CD4-positive, alpha-beta T cell treated with Interleukin-4 for 1 hour (primary cell): ENCODE measurements around the gene GMCL2.
A peak's percentile ranks its signal among the peaks of the same experiment; 100 is the strongest.
"Not testable (repeated sequence)": the region's sequence is repeated elsewhere in the genome, so short reads cannot be mapped to it uniquely, and the experiment has no call there.

ENCODE experiments used
- DNase-seq, 2 donors: peaks; one replicate each; pipeline ENCODE4 v3.0.0-alpha.2; 2020 to 2022

The GMCL2 gene, protein sequence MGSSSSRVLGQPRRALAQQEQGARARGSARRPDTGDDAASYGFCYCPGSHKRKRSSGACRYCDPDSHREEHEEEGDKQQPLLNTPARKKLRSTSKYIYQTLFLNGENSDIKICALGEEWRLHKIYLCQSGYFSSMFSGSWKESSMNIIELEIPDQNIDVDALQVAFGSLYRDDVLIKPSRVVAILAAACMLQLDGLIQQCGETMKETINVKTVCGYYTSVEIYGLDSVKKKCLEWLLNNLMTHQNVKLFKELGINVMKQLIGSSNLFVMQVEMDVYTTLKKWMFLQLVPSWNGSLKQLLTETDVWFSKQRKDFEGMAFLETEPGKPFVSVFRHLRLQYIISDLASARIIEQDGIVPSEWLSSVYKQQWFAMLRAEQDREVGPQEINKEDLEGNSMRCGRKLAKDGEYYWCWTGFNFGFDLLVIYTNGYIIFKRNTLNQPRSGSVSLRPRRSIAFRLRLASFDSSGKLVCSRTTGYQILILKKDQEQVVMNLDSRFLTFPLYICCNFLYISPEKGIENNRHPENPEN

DNA sequence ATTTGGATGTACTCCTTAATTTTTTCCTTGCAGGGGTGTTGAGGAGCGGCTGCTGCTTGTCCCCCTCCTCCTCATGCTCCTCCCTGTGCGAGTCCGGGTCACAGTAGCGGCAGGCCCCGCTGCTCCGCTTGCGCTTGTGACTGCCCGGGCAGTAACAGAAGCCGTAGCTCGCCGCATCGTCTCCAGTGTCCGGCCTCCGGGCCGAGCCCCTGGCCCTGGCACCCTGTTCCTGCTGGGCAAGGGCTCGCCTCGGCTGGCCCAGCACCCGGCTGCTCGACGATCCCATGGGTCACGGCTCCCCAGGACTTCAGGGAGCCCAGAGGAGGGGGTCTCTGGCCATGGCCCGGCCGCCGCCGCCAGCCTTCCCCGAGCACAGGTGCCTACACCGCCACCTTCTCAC lies at the start of gene GMCL2:
GMCL2 (minus strand) TSS at position 358 of the 400 bp plus-strand sequence; CDS start at position 286, 72 bp downstream.
- no peak for DNase-seq

DNA sequence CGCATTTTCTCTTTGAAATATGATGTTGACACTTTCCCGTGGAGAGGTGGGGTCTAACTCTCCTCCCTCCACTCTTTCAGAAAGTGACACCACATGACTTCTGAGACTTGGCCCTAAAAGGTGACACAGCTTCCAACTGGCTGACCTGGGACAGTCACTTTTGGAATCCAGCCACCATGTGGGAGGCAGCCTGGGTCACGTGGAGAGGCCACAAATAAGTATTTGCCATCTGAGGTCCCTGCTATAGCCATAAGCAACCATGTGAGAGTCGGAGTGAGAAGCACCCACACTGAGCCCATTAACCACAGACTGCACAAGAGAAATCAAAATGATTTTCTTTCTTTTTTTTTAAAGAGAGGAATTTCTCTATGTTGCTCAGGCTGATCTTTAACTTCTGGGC lies 49.5 kb upstream of the GMCL2 start:
- DNase-seq, result no peak

DNA sequence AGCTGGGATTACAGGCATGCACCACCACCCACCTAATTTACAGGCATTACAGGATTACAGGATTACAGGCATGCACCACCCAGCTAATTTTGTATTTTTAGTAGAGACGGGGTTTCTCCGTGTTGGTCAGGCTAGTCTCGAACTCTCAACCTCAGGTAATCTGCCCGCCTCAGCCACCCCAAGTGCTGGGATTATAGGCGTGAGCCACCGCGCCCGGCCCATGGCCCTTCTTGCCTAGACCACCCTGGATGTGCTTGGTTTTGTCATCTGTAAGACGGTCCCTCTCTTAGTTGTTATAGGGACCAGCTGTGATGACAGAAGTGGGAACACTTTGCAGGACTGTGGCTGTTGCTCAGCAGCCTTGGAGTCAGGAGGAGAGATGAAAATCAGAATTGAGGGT lies 49.0 kb upstream of the GMCL2 start:
- DNase-seq, result no peak

DNA sequence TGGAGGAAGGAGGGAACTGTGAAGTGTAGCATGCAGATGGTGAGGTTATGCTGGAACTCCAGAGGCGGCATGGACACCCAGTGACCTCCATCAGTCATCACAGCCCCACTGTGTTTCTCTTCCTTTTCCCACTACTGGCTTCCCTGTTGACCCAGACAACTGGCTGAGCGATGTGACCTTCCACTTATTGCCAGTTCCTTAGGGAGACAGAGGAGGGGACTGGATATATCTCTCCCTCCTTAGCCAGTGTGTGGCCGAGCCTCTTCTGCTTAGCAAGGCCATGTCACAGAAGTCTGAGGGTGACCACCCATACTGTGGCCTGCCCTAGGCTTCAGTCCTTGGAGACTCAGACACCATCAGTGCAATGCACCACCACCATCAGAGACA lies 48.4 kb upstream of the GMCL2 start:
- DNase-seq, result no peak

DNA sequence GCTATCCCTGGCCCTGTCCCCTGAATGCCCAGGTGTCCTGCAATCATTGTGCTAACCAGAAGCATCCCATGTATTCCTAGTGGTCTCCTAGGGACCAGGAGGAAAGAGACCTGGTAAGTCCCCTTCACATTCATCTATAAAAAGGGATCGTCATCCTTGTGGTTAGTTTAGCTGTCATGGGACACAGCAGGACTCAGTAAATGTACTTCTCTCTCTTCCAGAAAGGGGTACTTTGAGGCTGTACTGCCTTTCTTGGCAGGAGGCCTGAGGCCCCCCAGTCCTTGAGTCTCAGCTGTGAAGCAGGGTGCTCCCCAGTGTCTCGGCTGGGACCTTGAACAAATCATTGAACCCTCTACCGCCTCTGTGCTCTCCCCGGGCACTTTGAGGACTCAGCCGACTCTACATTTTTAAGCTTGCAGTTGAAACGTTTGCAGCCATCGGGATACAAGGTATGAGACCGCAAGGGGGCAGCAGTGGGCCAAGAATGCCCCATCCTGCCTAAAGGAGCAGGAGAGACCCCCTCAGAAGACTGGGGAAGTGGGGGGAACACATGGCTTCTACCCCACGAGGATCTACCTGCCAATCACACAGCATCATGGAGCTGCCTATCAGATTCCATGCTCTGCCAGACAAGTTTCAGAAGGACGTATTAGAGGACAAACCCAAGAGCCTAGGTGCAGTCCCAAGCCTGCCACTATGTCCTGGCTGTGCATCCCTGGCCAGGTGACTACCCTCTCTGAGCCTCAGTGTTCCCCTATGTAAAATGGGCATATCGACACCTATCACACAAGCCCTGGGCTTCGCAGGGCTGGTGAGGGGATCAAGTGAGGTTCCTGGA lies 47.8 kb upstream of the GMCL2 start:
- DNase-seq, result peak; percentile 62 to 74

DNA sequence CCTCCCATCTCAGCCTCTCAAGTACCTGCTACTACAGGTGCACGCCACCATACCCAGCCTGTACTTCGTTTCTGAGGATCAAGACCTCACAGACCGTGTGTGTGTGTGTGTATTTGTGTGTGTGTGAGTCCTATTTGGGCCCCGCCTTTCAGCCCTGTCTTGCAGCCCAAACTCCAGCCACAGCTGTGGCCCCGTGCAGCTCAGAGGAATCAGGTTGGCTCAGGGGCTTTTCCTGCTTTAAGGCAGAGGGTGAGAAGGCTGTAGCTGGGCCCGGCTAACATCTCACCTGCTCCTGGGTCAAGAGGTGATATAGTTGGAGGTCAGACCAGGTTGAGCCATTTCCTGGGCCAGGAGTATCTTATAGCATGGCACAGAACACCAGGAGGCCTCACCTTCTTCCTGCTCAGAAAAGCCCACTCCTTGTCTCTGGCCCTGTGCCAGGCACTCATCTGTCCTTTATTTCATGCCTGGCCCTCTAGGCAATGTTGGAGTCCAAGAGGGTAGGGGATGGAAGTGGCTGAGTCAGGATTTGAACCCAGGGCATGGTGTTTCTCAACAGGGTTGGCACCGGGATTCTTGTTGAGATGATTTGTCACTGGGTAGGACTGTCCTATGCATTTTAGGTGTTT lies 47.1 kb upstream of the GMCL2 start:
- DNase-seq, result no peak

DNA sequence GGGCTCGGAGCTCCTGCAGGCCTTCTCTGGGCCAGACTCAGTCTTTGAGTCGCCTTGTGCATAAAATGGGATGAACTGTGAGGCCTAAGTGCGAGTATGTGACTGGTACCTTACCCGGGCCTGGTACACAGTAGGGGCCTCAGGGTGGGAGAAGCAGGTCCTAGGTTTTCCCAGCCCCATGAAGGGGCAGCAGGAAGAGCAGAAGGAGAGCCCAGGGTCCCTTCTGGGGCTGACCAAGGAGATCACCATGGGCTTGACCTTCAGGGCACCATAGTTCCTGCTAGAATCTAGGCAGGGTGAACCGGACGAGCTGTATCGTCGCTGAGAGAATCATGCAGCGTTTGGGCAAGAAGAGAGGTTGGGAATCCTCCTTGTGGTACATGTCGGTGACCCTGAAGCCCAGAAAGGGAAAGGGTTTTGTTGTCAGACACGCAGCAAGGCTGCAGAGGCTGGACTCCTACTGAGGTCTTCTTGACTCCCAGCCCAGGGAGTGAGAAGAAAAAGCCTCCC lies 45.8 kb upstream of the GMCL2 start:
- no peak for DNase-seq

DNA sequence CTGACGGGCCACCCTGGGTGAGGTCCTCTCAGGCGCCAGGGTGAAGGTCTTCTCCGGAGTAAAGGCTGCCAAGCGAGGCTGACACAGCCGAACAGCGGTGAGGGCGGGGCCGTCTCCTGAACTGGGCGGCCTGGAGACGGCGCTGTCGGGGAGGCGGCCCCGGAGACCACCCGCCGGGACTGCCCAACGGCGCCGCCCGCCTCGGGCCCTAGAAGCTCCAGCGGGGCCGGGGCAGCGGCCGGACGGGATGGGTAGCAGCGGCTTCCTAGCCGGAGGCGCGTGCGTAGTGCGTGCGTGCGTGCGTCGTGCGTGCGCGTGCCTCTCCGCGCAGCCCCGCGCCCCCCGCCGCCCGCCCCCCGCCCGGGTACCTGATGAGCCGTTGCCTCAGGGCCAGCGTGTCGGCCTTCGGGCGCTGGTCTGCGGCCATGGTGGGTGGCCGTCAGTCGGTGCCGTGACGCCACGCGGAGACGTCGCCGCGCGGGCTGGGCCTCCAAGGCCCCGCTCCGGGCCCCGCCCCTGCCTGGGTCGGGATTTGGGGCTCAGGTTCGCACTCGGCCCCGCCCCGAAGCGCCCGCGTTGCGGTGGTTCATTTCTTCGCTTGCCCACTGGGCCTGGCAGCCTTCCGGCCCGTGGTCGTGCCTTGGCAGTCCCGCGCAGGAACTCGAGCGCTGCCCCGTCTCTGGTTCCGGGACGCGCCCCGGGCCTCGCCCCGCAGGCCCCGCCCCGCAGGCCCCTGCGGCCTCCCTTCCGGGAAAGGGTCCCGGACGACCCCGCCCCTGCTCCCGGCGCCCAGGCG lies 45.2 kb upstream of the GMCL2 start, which contains the start of gene PHYKPL:
PHYKPL (minus strand) TSS at position 679 of the 796 bp plus-strand sequence; CDS start at position 427, 252 bp downstream.
- DNase-seq, result peak; percentile 51 to 68

DNA sequence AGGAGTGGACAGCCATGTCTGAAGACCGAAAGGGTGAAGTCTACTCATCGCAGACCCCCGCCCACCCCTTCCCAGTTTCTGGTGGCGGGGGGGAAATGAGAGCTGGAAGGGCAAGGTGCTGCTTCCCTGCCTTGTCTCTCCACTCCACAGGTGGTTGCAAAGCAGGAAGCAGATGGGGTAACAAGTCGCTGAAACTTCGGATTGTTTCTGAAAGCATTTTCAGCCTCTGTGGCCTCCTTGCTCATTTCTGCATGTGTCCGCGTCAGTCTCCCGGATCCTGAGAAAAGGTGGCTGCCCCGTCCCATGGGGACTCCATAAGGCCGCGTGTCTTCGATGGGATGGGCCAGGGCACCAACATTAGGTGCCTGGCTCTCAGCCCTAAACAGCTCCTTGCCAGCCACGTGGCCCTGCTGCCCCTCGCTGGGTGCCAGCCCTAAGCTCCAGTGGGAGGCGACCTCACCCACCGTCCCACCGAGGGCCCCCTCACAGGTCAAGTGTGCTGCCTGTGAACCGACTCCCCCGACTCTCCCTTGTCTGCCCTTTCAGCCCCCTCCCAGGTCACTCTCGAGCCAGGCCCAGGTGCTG lies 44.5 kb upstream of the GMCL2 start:
- no peak for DNase-seq

DNA sequence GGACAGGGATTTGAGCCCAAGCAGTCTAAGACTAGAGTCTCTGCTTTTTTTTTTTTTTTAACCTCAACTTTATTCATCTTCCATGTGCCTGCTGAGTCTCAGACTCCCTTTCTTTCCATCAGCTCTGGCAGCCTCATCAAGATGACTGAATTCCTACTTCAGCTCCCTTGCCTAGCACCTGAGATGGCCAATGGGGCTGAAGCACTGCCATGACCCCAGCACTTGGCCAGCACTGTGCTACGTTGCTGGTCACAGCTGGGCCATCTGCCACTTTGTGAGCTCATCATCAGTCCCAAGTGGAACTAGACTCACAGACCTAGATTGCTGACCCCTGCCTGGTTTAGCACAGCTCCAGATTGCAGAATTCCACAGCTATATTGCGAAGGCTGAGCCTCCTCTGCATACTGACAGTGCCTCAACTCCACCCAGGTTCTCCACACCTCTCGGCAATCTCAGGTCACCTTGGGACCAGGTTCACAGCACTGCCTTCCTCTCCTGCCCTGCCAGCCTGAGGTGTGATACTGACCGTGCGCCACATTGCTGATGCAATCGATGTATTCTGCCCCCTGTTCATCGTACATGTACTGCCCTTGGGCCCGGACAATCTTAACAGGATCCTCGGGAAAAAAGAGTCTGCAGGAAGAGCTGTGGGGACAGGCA lies 43.8 kb upstream of the GMCL2 start:
- DNase-seq, result no peak

DNA sequence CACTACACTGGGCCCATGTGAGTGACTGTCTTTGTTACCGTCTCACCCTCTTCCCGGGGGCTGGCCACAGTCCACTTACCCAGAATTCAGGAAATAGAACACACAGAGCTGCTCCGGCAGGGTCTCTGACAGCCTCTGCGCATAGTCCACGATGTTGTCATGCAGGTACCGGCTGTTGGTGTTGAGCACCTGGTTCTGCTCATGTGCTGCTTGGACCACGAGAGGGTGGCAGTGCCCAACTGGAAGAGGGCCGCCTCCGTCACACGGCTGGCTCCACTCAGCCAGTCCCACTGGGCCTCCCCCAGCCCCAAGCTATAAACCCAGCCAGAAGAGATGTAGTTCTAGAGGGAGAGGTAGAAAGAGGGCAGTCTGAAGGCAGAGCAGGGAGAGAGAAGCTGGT lies 42.7 kb upstream of the GMCL2 start:
- no peak for DNase-seq

DNA sequence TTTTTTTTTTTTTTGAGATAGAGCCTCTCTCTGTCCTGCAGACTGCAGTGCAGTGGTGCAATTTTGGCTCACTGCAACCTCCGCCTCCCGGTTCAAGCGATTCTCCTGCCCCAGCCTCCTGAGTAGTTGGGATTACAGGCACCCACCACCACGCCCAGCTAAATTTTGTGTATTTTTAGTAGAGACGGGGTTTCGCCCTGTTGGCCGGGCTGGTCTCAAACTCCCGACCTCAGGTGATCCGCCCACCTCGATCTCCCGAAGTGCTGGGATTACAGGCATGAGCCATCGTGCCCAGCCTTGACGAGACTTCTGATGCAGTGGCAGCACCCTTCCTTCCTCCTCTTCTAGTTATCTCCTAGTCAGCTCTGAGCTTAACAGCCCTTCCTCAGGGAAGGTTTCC lies 41.9 kb upstream of the GMCL2 start:
- DNase-seq, result not testable (repeated sequence)

DNA sequence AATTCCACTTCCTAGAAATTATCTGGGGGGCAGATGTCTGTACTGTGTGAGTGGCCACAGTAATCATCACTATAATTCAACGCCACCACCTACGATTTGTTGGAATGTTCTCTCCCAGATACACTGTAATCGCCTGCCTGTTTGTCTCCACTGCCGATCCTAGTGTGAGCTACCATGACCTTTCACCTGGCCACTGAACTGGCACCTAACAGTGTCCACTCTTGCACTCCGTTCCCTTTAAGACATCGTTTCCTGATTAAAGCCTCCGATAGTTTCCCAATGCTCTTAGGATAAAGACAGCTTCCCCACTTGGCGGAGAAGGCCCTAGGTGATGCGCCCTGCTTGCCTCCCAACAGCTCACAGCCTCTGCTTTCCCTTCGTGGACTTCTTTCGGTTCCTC lies 41.4 kb upstream of the GMCL2 start:
- DNase-seq, result no peak

DNA sequence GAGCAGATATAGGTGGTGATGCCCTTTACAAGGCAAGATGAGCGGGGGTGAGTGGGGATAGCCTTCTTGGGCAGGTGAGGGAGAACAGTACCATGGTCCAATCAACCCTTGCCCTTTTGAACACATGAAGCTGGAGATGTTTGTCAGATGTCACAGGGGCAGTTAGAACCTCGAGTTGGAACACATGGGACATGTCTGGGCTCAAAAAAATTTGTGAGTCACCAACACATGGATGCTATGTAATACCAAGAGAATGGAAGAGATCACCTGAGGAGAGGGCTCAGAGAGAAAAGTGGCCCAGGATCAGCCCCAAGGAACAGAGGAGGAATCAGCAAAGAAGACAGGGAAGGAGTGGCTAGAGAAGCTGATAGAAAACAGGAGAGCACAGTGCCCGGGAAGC lies 40.8 kb upstream of the GMCL2 start:
- no peak for DNase-seq

DNA sequence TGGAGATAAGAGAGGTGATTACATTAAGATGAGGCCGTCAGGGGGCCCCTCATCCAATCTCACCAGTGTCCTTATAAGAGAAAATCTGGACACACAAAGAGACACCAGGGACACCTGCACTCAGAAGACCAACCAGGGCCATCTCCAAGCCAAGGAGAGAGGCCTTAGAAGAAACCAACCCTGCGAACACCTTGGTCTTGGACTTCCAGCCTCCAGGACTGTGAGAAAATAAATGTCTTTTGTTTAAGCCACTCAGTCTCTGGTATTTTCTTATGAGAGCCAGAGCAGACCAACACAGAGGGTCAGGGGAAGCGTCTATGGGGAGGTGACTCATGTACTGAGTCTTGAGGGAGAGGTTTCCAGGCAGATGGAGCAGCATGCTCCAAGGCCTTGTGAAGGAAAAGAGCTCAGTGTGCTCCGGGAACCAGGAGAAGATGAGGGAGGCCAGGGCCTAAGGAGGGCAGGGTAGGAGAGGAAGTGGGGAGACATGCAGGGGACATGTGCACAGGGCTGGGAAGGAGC lies 40.0 kb upstream of the GMCL2 start:
- no peak for DNase-seq

DNA sequence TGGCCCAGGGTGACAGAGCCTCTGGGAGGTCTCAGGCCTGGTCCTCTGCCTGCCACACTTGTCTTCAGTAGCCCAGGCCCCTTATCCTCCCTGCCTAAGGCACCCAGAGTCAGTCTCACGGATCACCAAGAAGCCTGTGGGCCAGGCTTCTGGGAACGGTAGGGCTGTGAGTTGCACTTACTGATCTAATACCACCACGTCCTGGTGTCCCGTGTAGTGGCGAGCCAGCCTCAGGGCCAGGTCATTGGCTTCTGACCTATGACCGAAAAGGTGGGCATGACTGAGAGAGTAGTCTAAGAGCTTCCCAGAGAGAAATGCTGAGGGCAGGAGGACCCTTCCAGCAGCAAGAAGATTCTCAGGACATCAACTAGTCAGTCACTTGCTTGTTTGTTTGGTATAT lies 38.0 kb upstream of the GMCL2 start:
- no peak for DNase-seq

DNA sequence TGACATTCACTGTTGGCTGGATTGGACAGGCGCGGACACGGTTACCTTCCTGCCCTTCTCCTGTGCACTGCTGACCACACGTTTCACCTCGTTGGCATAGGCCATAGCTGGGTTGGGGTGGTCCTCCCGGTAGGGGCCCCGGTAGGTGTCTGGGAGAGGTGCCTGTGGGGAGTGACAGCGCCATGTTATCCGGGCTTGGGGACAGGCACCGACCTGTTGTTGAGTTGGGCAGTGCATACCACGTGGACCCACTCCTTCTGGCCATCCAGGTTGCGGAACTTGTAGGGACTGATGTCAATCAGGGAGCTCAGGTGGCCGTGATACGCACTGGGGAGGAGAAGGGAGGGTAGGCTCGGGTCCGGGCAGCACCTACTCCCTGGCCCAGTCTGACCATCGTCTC lies 37.2 kb upstream of the GMCL2 start:
- no peak for DNase-seq

DNA sequence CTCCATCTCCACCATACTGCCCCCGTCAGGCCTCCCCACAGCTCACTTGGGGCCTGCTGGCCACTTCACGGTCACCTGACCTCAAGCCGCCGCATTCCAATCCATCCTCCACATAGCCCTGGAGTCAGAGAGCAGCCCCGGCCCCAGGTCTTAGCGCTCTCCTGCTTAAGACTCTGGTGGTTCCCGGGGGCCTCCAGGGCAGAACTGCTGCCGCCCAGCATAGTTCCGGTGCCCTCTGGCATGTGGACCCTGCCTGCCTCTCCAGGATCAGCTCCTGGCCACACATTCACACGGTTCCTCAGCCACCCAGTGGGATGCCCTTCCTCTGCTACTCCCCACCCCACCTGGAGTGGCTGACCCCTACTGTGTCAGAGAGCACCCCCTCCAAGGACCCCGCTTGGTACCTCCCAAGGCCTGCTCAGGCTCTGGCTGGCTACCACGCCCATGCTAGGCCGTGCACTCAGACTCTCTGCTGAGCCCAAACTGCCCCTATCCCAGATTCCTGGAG lies 36.7 kb upstream of the GMCL2 start:
- DNase-seq, result no peak

DNA sequence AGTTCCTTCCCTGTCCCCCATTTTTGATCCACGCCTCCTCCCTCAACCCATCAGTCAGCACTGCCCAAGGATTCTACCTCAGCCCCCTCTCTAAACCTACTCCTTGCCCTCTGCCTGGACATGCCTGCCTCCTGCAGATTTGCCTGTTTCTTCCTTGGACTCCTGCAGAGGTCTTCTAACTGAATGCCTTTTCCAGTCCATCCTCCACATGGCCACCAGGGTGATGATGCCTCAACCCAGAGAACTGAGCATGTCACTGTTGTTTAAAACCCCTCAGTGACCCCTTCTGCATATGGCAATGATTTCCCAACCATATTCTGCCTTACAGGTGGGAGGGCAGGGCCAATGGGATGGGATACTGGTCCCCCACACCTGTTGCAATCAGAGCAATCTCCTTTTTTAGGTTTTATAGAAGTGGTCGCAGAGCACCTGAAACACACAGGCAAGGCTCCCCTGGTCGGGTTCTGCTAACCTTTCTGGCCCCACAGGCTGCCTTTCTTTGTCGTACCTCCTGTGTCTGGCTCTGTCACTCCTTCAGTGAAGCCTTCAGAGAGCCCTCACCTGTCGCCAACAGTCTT lies 36.1 kb upstream of the GMCL2 start:
- DNase-seq, result no peak

DNA sequence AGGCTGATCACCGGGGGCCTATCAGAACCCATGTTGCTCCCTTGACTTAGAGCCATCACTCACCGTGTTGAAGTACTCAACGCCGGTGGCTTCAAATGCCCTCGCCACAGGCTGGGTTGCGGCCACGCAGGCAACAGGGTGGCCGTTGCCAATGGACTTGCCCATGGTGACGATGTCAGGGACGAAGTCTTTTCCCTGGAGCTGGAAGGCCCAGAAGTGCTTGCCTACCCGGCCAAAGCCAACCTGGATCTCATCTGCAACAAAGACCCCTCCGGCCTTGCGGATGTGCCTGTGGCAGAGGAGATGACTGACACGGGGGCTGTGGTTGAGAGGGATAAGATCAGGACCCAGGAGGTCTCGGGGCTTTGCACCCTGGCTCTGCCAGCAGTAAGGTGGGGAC lies 35.1 kb upstream of the GMCL2 start:
- DNase-seq, result no peak
